Caco-2 (cell line): ENCODE results near the gene MEF2D. TPM values are rescaled to one million over a fixed set of nuclear protein-coding genes. Genes with fewer than 3 reads are reported as not detected.

Experiments
- BruUV-seq: library from RNA; stranded (reverse); fragments of 400-500 nt; replicated peaks from 2 replicates; lab custom pipeline; 2021; lab: Mats Ljungman, UMichigan
- CTCF ChIA-PET: fragments of 300-600 bp; sonication (Branson Sonifier 250); formaldehyde crosslinking; loops from one replicate; lab custom pipeline; 2022; ENCODE audit warnings: antibody characterized with exemption; lab: Charles Lee
- POLR2A ChIA-PET: fragments of 300-600 bp; sonication (Branson Sonifier 250); formaldehyde crosslinking; loops from one replicate; lab custom pipeline; 2022; ENCODE audit warnings: antibody characterized with exemption; lab: Charles Lee
- DNase-seq, 2 experiments: peaks; one replicate each; pipeline versions ENCODE4 v3.0.0 to v3.0.0-alpha.2; 2020 to 2022
- H3K27me3 ChIP-seq: replicated peaks from 2 replicates; pipeline ENCODE4 v1.6.0; 2011; ENCODE audit warnings: low read length; ENCODE audit not compliant: control insufficient read depth, insufficient read depth
- H3K36me3 ChIP-seq: 2 replicates; pipeline ENCODE4 v1.5.1; 2011; ENCODE audit warnings: low read length; ENCODE audit not compliant: control insufficient read depth, insufficient read depth
- H3K4me1 ChIP-seq: fragments of 250-450 bp; sonication (Bioruptor Pico); 2 replicates; pipeline ENCODE4 v1.5.1; 2020; ENCODE audit warnings: mild to moderate bottlenecking
- H3K4me3 ChIP-seq: 2 replicates; pipeline ENCODE4 v1.5.1; 2011; ENCODE audit warnings: low read depth, mild to moderate bottlenecking, control low read depth, low read length
- H3K9me3 ChIP-seq: fragments of 250-450 bp; sonication (Bioruptor Pico); 2 replicates; pipeline ENCODE4 v1.5.1; 2020; ENCODE audit warnings: mild to moderate bottlenecking, moderate library complexity
- H3K27ac Mint-ChIP-seq: one replicate; pipeline ENCODE4 v1.8.0; 2022; ENCODE audit warnings: mixed read lengths; ENCODE audit not compliant: unreplicated experiment
- H3K27me3 Mint-ChIP-seq: one replicate; pipeline ENCODE4 v1.8.0; 2022; ENCODE audit warnings: mixed read lengths; ENCODE audit not compliant: insufficient read depth, unreplicated experiment
- H3K36me3 Mint-ChIP-seq: one replicate; pipeline ENCODE4 v1.8.0; 2022; ENCODE audit warnings: mild to moderate bottlenecking, mixed read lengths; ENCODE audit not compliant: insufficient read depth, unreplicated experiment
- H3K4me1 Mint-ChIP-seq: one replicate; pipeline ENCODE4 v1.8.0; 2022; ENCODE audit warnings: low read depth, mixed read lengths; ENCODE audit not compliant: unreplicated experiment
- H3K4me3 Mint-ChIP-seq: one replicate; pipeline ENCODE4 v1.8.0; 2022; ENCODE audit warnings: mild to moderate bottlenecking, moderate library complexity, mixed read lengths; ENCODE audit not compliant: unreplicated experiment
- H3K9me3 Mint-ChIP-seq: one replicate; pipeline ENCODE4 v1.8.0; 2022; ENCODE audit warnings: mixed read lengths; ENCODE audit not compliant: unreplicated experiment
- intact Hi-C: fragments of 100-400 bp; cut with micrococcal nuclease; formaldehyde crosslinking; loops from one replicate; pipeline ENCODE4 v1.10.0; 2022; ENCODE audit not compliant: unreplicated experiment
- total RNA-seq: library from RNA; stranded (reverse); gene quantifications from 2 replicates; pipeline ENCODE4 v1.2.3, GENCODE V29; 2022
- TF ChIP-seq, protein P1 (sequence below), 2 experiments: fragments of 200-600 bp in 1 of 2; IDR thresholded peaks; 1 replicate in 1 of 2; 2 replicates in 1 of 2; pipeline versions ENCODE4 v1.5.1 to v1.8.0; 2011 to 2022; ENCODE audit warnings: antibody characterized with exemption in 1 of 2, control low read depth in 1 of 2, inconsistent platforms in 1 of 2, low read depth in 1 of 2, low read length in 1 of 2, mild to moderate bottlenecking in 1 of 2, moderate library complexity in 1 of 2; ENCODE audit not compliant: insufficient read depth in 1 of 2, severe bottlenecking in 1 of 2, unreplicated experiment in 1 of 2

MEF2D gene
- total RNA-seq, 1 experiment from 2014 or later, result 18.6 TPM

DNA sequence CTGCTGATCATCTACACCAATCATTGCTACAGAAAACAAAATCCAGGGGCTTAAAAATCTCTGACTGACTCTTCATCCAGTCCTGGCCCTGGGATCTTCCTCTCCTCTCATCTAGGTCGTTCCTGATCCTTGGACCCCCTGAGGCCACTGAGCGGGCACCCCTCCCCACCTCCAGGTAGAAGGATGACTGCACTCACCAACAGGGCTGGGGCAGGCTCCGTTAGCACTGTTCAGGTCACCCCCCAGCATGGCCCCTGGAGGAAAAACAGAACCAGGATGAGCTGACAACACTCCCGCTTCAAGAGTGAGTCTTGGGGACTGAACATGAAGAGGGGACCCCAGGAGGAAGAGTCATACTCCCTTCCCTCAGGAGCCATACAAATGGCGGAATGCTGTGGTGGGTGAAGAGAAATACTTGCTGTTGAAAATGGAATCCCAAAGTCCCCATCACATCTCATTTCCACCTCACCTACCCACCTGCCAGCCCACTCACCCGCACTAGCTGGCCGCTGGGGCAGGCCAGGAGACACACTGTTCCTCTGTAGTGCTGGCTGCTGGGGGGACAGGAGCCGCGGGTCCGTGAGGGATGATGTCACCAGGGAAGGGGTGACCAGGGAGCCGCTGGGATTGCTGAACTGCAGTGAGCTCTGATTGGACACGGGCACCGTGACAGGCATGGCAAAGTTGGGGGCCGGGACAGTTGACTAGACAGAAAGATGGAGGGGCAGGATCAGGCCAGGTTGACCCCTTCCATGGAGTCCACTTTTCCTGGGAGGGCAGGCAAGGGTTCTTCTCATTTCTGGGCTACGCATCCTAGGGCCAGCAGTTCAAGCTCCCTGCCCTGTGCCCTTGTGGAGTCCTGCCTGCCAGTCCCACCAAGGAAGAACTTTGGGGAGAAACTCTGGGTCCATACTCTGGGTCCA lies 21.2 kb downstream of the MEF2D start:
- intact Hi-C loops, result loop anchor here (2.0 kb wide), 1 partner anchor 23 kb away; no protein-coding TSS in a partner anchor
- POLR2A ChIA-PET, result interaction anchor here (0.6 kb wide), 1 partner anchor 21 kb away, joined by 3 read pairs; the partner anchor contains the start of gene MEF2D
- no peaks in the 10 kb centered on the region for H3K4me1 Mint-ChIP-seq
- no peaks in the 10 kb centered on the region for H3K4me1 ChIP-seq
- TF ChIP-seq, protein P1, sequence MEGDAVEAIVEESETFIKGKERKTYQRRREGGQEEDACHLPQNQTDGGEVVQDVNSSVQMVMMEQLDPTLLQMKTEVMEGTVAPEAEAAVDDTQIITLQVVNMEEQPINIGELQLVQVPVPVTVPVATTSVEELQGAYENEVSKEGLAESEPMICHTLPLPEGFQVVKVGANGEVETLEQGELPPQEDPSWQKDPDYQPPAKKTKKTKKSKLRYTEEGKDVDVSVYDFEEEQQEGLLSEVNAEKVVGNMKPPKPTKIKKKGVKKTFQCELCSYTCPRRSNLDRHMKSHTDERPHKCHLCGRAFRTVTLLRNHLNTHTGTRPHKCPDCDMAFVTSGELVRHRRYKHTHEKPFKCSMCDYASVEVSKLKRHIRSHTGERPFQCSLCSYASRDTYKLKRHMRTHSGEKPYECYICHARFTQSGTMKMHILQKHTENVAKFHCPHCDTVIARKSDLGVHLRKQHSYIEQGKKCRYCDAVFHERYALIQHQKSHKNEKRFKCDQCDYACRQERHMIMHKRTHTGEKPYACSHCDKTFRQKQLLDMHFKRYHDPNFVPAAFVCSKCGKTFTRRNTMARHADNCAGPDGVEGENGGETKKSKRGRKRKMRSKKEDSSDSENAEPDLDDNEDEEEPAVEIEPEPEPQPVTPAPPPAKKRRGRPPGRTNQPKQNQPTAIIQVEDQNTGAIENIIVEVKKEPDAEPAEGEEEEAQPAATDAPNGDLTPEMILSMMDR (IDR thresholded peaks at IDR 0.05; ENCODE audit: insufficient read depth in 1 of 2, low read depth in 1 of 2, low read length in 1 of 2, severe bottlenecking in 1 of 2, unreplicated experiment in 1 of 2), result no peak
- H3K36me3 ChIP-seq, result peaks cover 7% of the 10 kb centered on the region
- H3K27ac Mint-ChIP-seq, result no peak overlapping the region
- no peaks in the 10 kb centered on the region for H3K9me3 ChIP-seq
- H3K4me3 Mint-ChIP-seq, result no peak overlapping the region
- no peak for DNase-seq
- no peaks in the 10 kb centered on the region for H3K9me3 Mint-ChIP-seq
- CTCF ChIA-PET, result interaction anchor here (2.0 kb wide), 1 partner anchor 22 kb away, joined by 9 read pairs; no protein-coding TSS in a partner anchor
- H3K27me3 ChIP-seq, result no peaks in the 10 kb centered on the region
- no peak overlapping the region for H3K4me3 ChIP-seq
- no TSS peak for BruUV-seq
- peaks cover 31% of the 10 kb centered on the region for H3K36me3 Mint-ChIP-seq
- H3K27me3 Mint-ChIP-seq, result no peaks in the 10 kb centered on the region

DNA sequence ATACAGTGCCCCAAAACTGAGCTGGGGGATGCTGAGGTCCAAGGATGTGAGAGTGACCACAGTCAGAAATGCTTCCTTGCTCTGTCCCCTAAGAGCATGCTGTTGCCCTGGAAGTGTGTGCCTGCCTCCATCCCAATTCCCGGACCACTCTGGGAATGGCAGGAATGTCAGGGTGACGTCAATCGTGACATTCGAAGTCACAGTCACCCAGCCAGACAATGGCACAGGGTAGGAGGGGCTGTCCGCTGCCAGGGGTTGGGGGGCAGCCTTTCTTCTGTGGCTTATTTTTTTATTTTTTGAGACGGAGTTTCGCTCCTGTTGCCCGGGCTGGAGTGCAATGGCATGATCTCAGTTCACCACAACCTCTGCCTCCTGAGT lies 22.3 kb downstream of the MEF2D start:
- H3K9me3 ChIP-seq, result no peaks in the 10 kb centered on the region
- BruUV-seq, result no TSS peak
- Mint-ChIP-seq H3K27me3 (no peaks in the 10 kb centered on the region), H3K9me3 (no peaks in the 10 kb centered on the region), H3K4me1 (no peaks in the 10 kb centered on the region), H3K27ac (no peak overlapping the region), H3K36me3 (peaks cover 38% of the 10 kb centered on the region), H3K4me3 (no peak overlapping the region)
- intact Hi-C loops, result no loop called here
- DNase-seq, result no peak
- H3K4me3 ChIP-seq, result no peak overlapping the region
- CTCF ChIA-PET, result no interaction called here
- no peaks in the 10 kb centered on the region for H3K4me1 ChIP-seq
- TF ChIP-seq, protein P1 (IDR thresholded peaks at IDR 0.05; ENCODE audit: insufficient read depth in 1 of 2, low read depth in 1 of 2, low read length in 1 of 2, severe bottlenecking in 1 of 2, unreplicated experiment in 1 of 2), result no peak
- peaks cover 7% of the 10 kb centered on the region for H3K36me3 ChIP-seq
- POLR2A ChIA-PET, result no interaction called here
- no peaks in the 10 kb centered on the region for H3K27me3 ChIP-seq

- CTCF ChIA-PET, result no interaction called here
- DNase-seq, result no peak
- BruUV-seq, result no TSS peak
- intact Hi-C loops, result no loop called here
- Mint-ChIP-seq H3K27me3 (no peaks in the 10 kb centered on the region), H3K4me1 (no peaks in the 10 kb centered on the region), H3K36me3 (peaks cover 35% of the 10 kb centered on the region), H3K27ac (no peak overlapping the region), H3K4me3 (no peak overlapping the region), H3K9me3 (no peaks in the 10 kb centered on the region)
- H3K36me3 ChIP-seq, result peaks cover 7% of the 10 kb centered on the region
- H3K4me1 ChIP-seq, result no peaks in the 10 kb centered on the region
- no peaks in the 10 kb centered on the region for H3K9me3 ChIP-seq
- TF ChIP-seq, protein P1 (IDR thresholded peaks at IDR 0.05; ENCODE audit: insufficient read depth in 1 of 2, low read depth in 1 of 2, low read length in 1 of 2, severe bottlenecking in 1 of 2, unreplicated experiment in 1 of 2), result no peak
- POLR2A ChIA-PET, result no interaction called here
- no peaks in the 10 kb centered on the region for H3K27me3 ChIP-seq
- H3K4me3 ChIP-seq, result no peak overlapping the region
Observed at GRCh38 chr1:156477526-156478249, 22.9 kb downstream of the MEF2D start.
